GM18858 (cell line): ENCODE results near the gene SOBP.
"Not testable (repeated sequence)": the region's sequence is repeated elsewhere in the genome, so short reads cannot be mapped to it uniquely, and the experiment has no call there.

ENCODE experiments used
- ATAC-seq: cut with Tn5 transposase; IDR thresholded peaks from one replicate; pipeline ENCODE4 v1.9.1; 2021; ENCODE audit not compliant: unreplicated experiment

Gene SOBP, protein sequence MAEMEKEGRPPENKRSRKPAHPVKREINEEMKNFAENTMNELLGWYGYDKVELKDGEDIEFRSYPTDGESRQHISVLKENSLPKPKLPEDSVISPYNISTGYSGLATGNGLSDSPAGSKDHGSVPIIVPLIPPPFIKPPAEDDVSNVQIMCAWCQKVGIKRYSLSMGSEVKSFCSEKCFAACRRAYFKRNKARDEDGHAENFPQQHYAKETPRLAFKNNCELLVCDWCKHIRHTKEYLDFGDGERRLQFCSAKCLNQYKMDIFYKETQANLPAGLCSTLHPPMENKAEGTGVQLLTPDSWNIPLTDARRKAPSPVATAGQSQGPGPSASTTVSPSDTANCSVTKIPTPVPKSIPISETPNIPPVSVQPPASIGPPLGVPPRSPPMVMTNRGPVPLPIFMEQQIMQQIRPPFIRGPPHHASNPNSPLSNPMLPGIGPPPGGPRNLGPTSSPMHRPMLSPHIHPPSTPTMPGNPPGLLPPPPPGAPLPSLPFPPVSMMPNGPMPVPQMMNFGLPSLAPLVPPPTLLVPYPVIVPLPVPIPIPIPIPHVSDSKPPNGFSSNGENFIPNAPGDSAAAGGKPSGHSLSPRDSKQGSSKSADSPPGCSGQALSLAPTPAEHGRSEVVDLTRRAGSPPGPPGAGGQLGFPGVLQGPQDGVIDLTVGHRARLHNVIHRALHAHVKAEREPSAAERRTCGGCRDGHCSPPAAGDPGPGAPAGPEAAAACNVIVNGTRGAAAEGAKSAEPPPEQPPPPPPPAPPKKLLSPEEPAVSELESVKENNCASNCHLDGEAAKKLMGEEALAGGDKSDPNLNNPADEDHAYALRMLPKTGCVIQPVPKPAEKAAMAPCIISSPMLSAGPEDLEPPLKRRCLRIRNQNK

DNA sequence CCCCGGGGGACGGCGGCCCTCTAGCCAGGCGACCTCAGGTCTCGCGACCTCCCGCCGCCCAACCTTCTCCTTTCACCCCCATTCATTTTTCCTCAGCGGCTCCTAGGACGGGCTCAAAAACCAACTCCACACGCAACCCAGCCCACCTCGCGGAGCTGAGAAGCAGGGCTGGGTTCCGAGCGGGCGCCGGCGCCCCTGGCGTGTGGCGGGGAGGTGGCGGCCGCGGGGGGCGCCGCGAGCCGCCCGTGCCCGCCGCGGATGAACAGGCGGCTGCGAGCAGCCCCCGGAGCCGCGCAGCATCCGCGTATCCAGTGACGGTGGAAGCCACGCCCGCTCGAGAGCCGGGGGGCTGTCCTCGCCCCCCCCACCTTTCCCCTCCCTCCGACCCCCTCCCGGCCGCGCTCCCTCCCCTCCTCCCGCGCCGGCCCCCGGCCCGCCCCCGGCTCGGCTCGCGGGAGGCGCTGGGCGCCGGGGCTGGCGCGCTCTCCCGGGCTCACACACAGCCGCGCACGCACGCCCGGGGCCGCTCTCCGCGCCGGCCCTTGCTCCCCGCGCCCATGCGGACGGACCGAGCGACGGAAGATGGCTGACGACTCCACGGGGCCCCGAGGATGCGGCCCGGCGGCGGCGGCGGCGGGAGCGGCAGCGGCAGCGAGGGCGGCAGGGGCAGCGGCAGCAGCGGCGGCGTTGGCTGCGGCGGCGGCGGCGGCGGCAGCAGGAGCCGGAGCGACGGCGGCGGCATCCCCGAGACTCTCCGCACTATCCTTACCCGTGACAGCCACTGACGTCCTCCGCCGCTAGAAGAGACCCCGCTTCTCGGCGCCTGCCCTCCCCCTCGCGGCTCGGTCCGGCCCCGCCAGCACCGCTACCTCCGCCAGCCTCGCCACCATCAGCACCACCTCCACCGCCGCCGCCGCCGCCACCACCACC is at the start of gene SOBP:
TSS of gene SOBP (plus strand) at position 482 of the 930 bp plus-strand sequence. CDS start 500 bp downstream, outside the sequence.
- ATAC-seq: no peak

DNA sequence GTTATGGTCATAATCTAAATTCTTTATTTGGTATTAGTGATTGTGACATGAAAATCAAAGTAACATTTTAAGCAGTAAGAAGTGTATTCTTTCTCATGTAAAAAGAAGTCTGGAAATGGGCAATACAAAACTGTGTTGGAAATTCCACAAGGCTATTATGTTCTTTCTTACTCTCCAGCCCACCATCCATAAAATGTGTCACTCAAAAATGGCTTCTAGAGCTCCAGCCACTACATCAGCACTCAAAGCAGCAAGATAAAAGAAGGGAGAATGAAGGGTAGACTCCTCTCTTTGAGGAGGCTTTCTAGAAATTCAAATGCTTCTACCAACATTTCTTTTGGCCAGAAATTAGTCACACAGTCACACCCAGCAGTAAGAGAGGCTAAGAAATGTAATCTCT is 49.0 kb upstream of the SOBP start:
- ATAC-seq: no peak

GRCh38 chr6:107441682-107442081 is 48.2 kb upstream of the SOBP start:
- ATAC-seq: no peak

DNA sequence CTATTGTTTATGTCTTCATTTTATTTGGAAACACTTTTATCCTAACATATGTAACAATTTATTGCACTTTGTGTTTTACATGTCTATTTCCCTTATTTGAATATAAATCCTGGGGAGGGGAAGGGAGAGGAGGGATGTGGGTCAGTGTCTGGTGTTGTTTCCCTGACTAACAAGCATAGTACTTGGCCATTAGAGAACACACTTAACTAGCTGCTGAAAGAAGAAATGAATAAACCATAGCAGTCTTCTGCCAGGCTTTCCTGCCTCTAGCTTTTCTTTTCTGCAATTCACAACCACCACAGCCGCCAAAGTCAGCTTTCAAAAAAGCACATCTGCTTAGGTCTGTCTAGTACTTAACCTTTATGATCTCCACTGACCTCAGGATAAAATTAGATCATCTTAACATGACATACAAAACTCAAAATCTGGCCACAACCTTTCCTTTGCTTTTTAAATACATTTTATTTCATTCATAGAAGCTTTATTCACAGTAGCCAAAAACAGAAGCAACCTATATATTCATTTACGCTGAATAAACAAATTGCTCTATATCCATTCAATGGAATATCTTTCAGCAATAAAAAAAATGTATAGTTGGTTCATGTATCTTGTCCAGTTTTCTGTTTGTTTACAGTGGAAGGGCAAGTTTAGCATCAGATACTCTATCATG is 46.8 kb upstream of the SOBP start:
- no peak for ATAC-seq

DNA sequence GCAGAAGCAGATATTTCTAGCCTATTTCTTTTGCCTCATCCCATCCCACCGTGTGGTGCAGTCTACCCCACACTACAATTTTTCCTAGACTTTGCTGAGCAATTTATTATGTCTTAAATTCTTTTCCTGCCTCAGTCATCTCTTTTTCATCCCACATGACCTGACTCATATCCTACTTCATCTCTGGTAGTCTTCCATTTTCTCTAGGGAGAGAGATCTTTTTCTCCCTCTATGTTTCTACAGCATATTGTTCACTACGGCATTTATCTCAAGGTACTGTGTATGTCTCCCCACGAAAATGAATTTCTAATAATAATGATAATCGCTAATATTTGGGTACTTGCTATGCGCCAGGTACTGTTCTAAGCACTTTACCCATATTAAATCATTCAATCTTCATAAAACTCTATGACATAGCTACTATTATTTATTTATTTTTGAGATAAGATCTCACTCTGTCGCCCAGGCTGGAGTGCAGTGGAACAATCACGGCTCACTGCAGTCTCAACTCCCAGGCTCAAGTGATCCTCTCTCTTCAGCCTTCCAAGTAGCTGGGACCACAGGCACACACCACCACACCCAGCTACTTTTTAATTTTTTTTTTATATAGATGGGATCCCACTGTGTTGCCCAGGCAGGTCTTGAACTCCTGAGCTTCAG is 46.2 kb upstream of the SOBP start:
- no peak for ATAC-seq

DNA sequence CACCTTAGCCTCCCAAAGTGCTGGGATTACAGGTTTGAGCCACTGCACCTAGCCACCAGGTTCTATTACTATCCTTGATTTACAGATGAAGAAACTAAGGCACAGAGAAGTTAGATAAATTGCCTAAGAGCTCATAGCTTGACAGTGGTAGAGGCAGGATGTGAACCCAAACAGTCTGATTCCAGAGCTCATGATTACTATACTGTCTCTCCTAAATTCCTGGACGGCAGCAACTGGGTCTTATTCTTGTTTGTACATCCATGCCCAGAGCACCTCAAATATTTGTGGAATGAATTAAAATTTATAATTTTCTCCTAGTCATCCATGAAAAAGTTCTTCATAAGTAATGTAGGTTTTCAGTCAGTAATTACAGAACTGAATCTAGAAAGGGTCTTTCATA is 45.6 kb upstream of the SOBP start:
- no peak for ATAC-seq

GRCh38 chr6:107447663-107448216 is 42.2 kb upstream of the SOBP start:
- no peak for ATAC-seq

DNA sequence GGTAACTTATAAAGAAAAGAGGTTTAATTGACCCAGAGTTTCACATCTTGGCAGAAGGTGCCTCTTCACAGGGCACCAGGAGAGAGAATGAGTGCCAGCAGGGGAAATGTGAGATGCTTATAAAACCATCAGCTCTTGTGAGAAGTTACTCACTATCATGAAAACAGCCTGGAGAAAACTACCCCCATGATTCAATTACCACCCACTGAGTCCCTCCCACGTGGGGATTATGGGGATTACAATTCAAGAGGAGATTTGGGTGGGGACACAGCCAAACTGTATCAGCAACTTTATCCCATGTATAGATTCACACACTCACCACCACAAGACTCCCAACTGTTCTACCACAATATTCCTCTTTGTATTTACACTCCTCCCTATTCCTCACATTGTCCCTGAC is 41.1 kb upstream of the SOBP start:
- no peak for ATAC-seq

DNA sequence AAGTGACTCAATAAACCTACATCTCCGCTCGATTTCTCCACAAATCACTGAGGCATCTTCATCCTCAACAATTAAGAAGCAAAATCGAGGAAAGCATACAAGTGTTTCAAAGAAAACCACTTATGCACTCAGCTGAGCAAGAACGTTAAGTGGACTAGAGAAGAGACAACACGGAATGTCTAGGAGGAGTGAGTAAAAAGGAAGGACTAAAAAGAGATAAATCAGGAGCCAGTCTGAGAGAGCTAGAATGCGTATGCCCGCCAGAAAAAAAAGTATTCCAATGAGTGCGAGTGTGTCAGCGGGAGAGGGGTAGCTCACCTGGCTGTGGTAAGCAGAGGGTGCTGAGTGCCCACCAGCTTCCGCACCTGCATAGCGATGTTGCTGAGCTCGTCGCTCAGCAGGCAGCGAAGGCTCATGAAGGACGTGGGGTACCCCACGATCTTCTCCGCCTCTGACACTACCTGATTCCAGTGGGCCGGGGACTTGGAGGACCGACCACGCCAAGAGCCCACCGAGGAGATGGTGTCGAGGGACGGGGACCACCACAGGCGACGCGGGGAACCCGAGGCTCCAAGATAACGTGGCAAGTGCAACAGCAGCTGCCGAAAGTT is 31.1 kb upstream of the SOBP start:
- peak; percentile 25 for ATAC-seq

DNA sequence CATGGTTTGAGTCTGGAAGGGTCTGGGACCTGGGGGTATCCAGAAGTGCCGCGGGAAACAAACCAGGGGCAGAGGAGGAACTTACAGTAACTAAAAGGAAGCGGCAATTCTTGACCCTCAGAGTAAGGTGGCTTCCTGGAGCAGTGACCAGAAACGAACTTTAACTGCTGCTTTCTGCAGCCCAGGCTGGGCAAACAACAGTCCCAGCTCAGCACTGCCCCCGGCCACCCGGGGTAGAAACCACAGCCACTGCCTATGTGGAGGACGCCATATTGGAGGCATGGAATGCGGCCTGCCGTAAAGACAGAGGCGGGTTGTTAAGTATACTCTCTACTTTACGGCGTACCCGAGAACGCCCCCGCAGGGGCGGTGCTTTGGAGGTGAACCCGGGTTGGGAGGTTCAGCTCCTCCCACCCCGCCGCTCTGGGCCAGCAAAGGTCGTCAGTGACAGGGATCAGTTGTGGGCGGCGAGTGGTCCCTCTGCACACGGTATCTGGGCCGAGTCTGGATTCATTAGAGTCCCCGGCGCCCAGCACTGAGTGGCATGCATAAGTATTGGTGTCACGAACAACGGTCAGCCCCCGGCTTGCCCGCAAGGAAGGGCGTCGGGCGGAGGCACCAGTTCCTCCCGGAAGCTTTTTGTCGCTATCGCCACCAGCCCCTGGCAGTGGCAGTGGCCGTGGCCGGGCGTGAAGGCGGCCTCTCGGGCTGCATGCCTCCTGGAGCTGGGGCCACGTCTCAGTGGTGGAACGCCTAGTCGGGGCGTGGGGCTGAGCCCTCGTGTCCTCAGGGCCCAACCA is 30.4 kb upstream of the SOBP start, which contains the start of gene PDSS2:
TSS of gene PDSS2 (minus strand) at position 282 of the 800 bp plus-strand sequence. CDS start at position 3, 279 bp downstream.
- ATAC-seq: peak; percentile 88

GRCh38 chr6:107460083-107460631 is 29.8 kb upstream of the SOBP start:
- ATAC-seq: no peak

GRCh38 chr6:107466062-107466461 is 23.9 kb upstream of the SOBP start:
- ATAC-seq: no peak

GRCh38 chr6:107470364-107470763 is 19.6 kb upstream of the SOBP start:
- ATAC-seq: no peak

- ATAC-seq: no peak
Measured at GRCh38 chr6:107473660-107474059, 16.3 kb upstream of the SOBP start.

GRCh38 chr6:107475360-107475759 is 14.6 kb upstream of the SOBP start:
- not testable (repeated sequence) for ATAC-seq

- not testable (repeated sequence) for ATAC-seq
Measured at GRCh38 chr6:107475826-107476225, 14.1 kb upstream of the SOBP start.

- no peak for ATAC-seq
Measured at GRCh38 chr6:107479089-107479690, 10.7 kb upstream of the SOBP start.
